Caco-2 (cell line): Measurements from ENCODE around the gene SPOP. TPM values are rescaled to one million over a fixed set of nuclear protein-coding genes. Genes with fewer than 3 reads are reported as not detected.
A peak's percentile ranks its signal among the peaks of the same experiment; 100 is the strongest.

Experiments used
- Bru-seq: library from RNA; stranded (reverse); fragments of 400-500 nt; gene quantifications from one replicate; lab custom pipeline; 2021; lab: Mats Ljungman, UMichigan
- BruChase-seq, 2 experiments: library from RNA; stranded (reverse); fragments of 400-500 nt; gene quantifications; one replicate each; lab custom pipeline; 2021; lab: Mats Ljungman, UMichigan
- BruUV-seq: library from RNA; stranded (reverse); fragments of 400-500 nt; replicated peaks from 2 replicates; lab custom pipeline; 2021; lab: Mats Ljungman, UMichigan
- CTCF ChIA-PET: fragments of 300-600 bp; sonication (Branson Sonifier 250); formaldehyde crosslinking; loops from one replicate; lab custom pipeline; 2022; ENCODE audit warnings: antibody characterized with exemption; lab: Charles Lee
- POLR2A ChIA-PET: fragments of 300-600 bp; sonication (Branson Sonifier 250); formaldehyde crosslinking; loops from one replicate; lab custom pipeline; 2022; ENCODE audit warnings: antibody characterized with exemption; lab: Charles Lee
- DNase-seq, 2 experiments: peaks; one replicate each; pipeline versions ENCODE4 v3.0.0 to v3.0.0-alpha.2; 2020 to 2022
- H3K27me3 ChIP-seq: replicated peaks from 2 replicates; pipeline ENCODE4 v1.6.0; 2011; ENCODE audit warnings: low read length; ENCODE audit not compliant: control insufficient read depth, insufficient read depth
- H3K36me3 ChIP-seq: 2 replicates; pipeline ENCODE4 v1.5.1; 2011; ENCODE audit warnings: low read length; ENCODE audit not compliant: control insufficient read depth, insufficient read depth
- H3K4me1 ChIP-seq: fragments of 250-450 bp; sonication (Bioruptor Pico); 2 replicates; pipeline ENCODE4 v1.5.1; 2020; ENCODE audit warnings: mild to moderate bottlenecking
- H3K4me3 ChIP-seq: 2 replicates; pipeline ENCODE4 v1.5.1; 2011; ENCODE audit warnings: low read depth, mild to moderate bottlenecking, control low read depth, low read length
- H3K9me3 ChIP-seq: fragments of 250-450 bp; sonication (Bioruptor Pico); 2 replicates; pipeline ENCODE4 v1.5.1; 2020; ENCODE audit warnings: mild to moderate bottlenecking, moderate library complexity
- H3K27ac Mint-ChIP-seq: one replicate; pipeline ENCODE4 v1.8.0; 2022; ENCODE audit warnings: mixed read lengths; ENCODE audit not compliant: unreplicated experiment
- H3K27me3 Mint-ChIP-seq: one replicate; pipeline ENCODE4 v1.8.0; 2022; ENCODE audit warnings: mixed read lengths; ENCODE audit not compliant: insufficient read depth, unreplicated experiment
- H3K36me3 Mint-ChIP-seq: one replicate; pipeline ENCODE4 v1.8.0; 2022; ENCODE audit warnings: mild to moderate bottlenecking, mixed read lengths; ENCODE audit not compliant: insufficient read depth, unreplicated experiment
- H3K4me1 Mint-ChIP-seq: one replicate; pipeline ENCODE4 v1.8.0; 2022; ENCODE audit warnings: low read depth, mixed read lengths; ENCODE audit not compliant: unreplicated experiment
- H3K4me3 Mint-ChIP-seq: one replicate; pipeline ENCODE4 v1.8.0; 2022; ENCODE audit warnings: mild to moderate bottlenecking, moderate library complexity, mixed read lengths; ENCODE audit not compliant: unreplicated experiment
- H3K9me3 Mint-ChIP-seq: one replicate; pipeline ENCODE4 v1.8.0; 2022; ENCODE audit warnings: mixed read lengths; ENCODE audit not compliant: unreplicated experiment
- intact Hi-C: fragments of 100-400 bp; cut with micrococcal nuclease; formaldehyde crosslinking; loops from one replicate; pipeline ENCODE4 v1.10.0; 2022; ENCODE audit not compliant: unreplicated experiment
- long read RNA-seq: library from polyadenylated mRNA; stranded (forward); transcript quantifications from one replicate; pipeline ENCODE4 v2.0.0, GENCODE V29; 2022
- total RNA-seq: library from RNA; stranded (reverse); gene quantifications from 2 replicates; pipeline ENCODE4 v1.2.3, GENCODE V29; 2022
- TF ChIP-seq, protein P1 (sequence below), 2 experiments: fragments of 200-600 bp in 1 of 2; IDR thresholded peaks; 1 replicate in 1 of 2; 2 replicates in 1 of 2; pipeline versions ENCODE4 v1.5.1 to v1.8.0; 2011 to 2022; ENCODE audit warnings: antibody characterized with exemption in 1 of 2, control low read depth in 1 of 2, inconsistent platforms in 1 of 2, low read depth in 1 of 2, low read length in 1 of 2, mild to moderate bottlenecking in 1 of 2, moderate library complexity in 1 of 2; ENCODE audit not compliant: insufficient read depth in 1 of 2, severe bottlenecking in 1 of 2, unreplicated experiment in 1 of 2

The SPOP gene
- 70.2 and 78.4 TPM in 2 replicates for total RNA-seq
- percentile 91 among the genes with signal in this experiment for Bru-seq, nascent RNA
- percentile 83 among the genes with signal in this experiment for BruChase-seq, experiment 1, labeled RNA remaining after a 2-hour chase
- BruChase-seq, experiment 2, labeled RNA remaining after a 6-hour chase: percentile 78 among the genes with signal in this experiment
- long read RNA-seq, transcript SPOP-201 (11 exons, 2,965 nt): minor isoform, 16 of 215 reads
- long read RNA-seq, transcript SPOP-206 (10 exons, 1,865 nt): major isoform, 153 of 215 reads
- long read RNA-seq, transcript SPOP-202 (11 exons, 2,985 nt): minor isoform, 13 of 215 reads
- long read RNA-seq, partial matches to known transcripts: 4 of 215 reads
- long read RNA-seq, other reads (novel, unspliced or antisense): 26 of 215 reads

DNA sequence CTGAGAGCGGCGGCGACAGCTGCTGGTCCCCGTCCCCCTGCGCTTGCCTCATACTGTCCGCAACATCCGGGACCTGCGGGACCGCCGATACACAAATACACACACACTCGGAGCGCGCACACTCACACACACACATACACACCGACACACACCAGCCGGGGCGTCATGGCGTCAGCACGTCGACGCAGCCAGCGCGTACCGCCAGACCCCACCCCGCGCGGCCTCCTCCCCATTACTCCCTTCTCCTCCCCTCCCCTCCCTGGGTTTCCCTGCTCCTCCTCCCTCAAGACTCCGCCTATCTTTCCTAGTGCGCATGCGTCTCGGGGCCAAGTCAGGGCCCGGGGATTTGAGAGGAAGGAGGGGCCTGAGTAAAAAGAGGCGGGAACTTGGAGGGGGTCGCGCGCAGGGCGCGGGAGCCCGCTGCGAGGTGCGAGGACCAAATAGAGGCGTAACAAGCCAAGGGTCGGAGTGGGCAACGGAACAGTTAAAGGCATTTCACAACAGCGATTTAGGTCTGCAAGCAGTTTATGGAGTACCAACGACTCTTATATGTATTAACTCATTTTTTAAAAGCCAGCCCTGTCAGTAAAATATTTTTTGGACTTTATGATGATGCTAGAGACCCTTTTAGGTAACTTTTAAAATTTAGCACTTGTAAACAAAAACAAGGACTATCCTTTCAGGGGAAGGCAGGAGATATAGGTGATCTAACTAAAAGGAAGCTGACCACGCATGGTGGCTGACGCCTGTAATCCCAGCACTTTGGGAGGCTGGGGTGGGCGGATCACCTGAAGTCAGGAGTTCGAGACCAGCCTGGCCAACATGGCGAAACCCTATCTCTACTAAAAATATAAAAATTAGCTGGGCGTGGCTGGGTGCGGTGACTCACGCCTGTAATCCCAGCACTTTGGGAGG lies at the start of gene SPOP:
Gene SPOP, minus strand, starts transcription at position 165 of the 915 bp plus-strand sequence. CDS start 55,287 bp downstream, outside the sequence.
- Mint-ChIP-seq H3K36me3 (peaks cover 35% of the 10 kb centered on the region), H3K4me3 (peak within 1 kb of the TSS; percentile 83), H3K4me1 (peaks cover 24% of the 10 kb centered on the region), H3K9me3 (no peaks in the 10 kb centered on the region), H3K27me3 (no peaks in the 10 kb centered on the region), H3K27ac (peak within 1 kb of the TSS; percentile 92)
- CTCF ChIA-PET: interaction anchor here (0.6 to 1.3 kb wide), 9 partner anchors 21 to 1666 kb away, joined by 3 to 44 read pairs (median 6); partner anchors contain the start of genes FAM117A and SLC35B1
- Histone ChIP-seq H3K36me3 (no peaks in the 10 kb centered on the region), H3K27me3 (no peaks in the 10 kb centered on the region), H3K4me3 (peak within 1 kb of the TSS; percentile 68), H3K4me1 (peaks cover 5% of the 10 kb centered on the region; the same call in 1 of the 2 replicates), H3K9me3 (no peaks in the 10 kb centered on the region)
- POLR2A ChIA-PET: interaction anchor here (0.5 to 1.0 kb wide), 4 partner anchors 14 to 264 kb away, joined by 3 to 8 read pairs (median 4); partner anchors contain the start of genes PHB1 and SLC35B1
- TF ChIP-seq, protein P1, sequence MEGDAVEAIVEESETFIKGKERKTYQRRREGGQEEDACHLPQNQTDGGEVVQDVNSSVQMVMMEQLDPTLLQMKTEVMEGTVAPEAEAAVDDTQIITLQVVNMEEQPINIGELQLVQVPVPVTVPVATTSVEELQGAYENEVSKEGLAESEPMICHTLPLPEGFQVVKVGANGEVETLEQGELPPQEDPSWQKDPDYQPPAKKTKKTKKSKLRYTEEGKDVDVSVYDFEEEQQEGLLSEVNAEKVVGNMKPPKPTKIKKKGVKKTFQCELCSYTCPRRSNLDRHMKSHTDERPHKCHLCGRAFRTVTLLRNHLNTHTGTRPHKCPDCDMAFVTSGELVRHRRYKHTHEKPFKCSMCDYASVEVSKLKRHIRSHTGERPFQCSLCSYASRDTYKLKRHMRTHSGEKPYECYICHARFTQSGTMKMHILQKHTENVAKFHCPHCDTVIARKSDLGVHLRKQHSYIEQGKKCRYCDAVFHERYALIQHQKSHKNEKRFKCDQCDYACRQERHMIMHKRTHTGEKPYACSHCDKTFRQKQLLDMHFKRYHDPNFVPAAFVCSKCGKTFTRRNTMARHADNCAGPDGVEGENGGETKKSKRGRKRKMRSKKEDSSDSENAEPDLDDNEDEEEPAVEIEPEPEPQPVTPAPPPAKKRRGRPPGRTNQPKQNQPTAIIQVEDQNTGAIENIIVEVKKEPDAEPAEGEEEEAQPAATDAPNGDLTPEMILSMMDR (IDR thresholded peaks at IDR 0.05; ENCODE audit: insufficient read depth in 1 of 2, low read depth in 1 of 2, low read length in 1 of 2, severe bottlenecking in 1 of 2, unreplicated experiment in 1 of 2): no peak
- DNase-seq: peak; percentile 100
- intact Hi-C loops: loop anchor here (1.0 to 5.0 kb wide), 8 partner anchors 30 to 263 kb away; partner anchors contain the start of genes FAM117A and NGFR
- no TSS peak for BruUV-seq

DNA sequence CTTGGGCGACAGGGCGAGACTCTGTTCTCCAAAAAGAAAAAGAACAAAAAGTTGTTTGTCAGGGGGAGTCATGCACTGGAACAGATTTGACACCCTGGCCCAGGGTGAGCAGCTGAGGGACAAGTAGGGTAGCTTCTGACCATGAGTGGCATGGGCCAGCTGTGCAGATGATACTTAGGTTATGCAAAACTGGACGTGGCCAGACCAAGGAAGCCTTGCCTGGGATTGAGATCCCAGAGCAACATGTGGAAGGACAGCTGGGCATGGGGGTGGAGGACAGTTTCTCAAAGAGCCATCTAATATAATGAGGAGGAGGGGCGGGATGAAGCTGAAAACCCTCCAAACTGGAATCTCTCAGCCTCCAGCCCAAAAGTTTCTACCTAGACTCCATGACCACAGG lies 49.5 kb upstream of the SPOP start:
- H3K4me1 Mint-ChIP-seq: no peaks in the 10 kb centered on the region
- H3K9me3 Mint-ChIP-seq: no peaks in the 10 kb centered on the region
- no peak for DNase-seq
- H3K27ac Mint-ChIP-seq: no peak overlapping the region
- no peak overlapping the region for H3K4me3 Mint-ChIP-seq
- intact Hi-C loops: no loop called here
- Histone ChIP-seq H3K4me1 (no peaks in the 10 kb centered on the region), H3K36me3 (peaks cover 10% of the 10 kb centered on the region), H3K4me3 (no peak overlapping the region), H3K27me3 (no peaks in the 10 kb centered on the region), H3K9me3 (0 out of 2 replicates have a peak, but pooled peaks cover 4% of the 10 kb centered on the region)
- no TSS peak for BruUV-seq
- no peaks in the 10 kb centered on the region for H3K27me3 Mint-ChIP-seq
- TF ChIP-seq, protein P1 (IDR thresholded peaks at IDR 0.05; ENCODE audit: insufficient read depth in 1 of 2, low read depth in 1 of 2, low read length in 1 of 2, severe bottlenecking in 1 of 2, unreplicated experiment in 1 of 2): no peak
- ChIA-PET CTCF (interaction anchor here (1.1 kb wide), 1 partner anchor 19 kb away, joined by 3 read pairs; the partner anchor contains the start of gene SLC35B1), POLR2A (interaction anchor here (0.9 kb wide), 1 partner anchor 37 kb away, joined by 5 read pairs; the partner anchor contains the start of gene FAM117A)
- H3K36me3 Mint-ChIP-seq: peaks cover 9% of the 10 kb centered on the region
